ENCODE measurements around the gene RPUSD1.

DNA sequence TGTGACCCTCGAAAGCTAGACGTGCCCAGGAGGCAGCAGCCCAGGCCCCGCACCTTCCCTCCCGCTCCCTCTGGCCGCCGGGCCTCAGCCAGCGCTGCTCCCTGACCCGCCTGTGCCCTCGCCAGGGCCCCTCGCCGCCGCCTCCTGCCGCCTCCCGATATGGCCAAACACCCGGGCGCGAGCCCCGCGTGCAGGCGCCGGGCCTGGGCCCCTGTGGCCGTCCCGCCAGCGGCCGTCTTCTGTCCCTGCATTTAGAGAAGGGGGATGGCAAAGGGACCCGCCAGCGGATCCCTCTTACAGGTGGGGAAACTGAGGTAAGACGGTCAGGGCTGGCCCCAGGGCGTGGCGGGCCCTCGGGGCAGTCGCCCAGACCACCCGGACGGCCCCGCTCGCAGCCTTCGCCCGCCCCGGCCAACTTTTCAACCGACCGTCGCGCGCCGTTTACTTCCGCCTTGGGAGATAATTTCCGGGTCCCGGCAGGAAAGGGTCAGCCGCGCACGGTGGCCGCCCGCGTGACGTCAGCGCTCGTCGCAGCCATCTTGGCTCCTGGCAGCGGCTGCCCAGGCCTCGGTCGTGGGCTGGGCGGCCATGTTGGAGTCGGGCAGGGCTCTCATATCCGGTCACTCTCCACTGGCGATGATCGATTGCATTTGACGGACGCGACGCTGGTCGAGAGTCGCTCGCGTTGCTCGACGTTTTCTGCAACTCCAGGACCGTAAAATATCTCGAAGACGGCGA is 19.3 kb upstream of the RPUSD1 start:
- TF ChIP-seq CTCF (IDR thresholded peaks at IDR 0.05) (no peak), EZH2 (IDR thresholded peaks at IDR 0.05; ENCODE audit: borderline replicate concordance, insufficient read depth, low read depth, low read length, poor library complexity, severe bottlenecking) (no peak)
